HG03558 (cell line): ENCODE results near the gene SIGLEC15.
"Not testable (repeated sequence)": the region's sequence is repeated elsewhere in the genome, so short reads cannot be mapped to it uniquely, and the experiment has no call there.

Source experiments
- ATAC-seq: cut with Tn5 transposase; IDR thresholded peaks from one replicate; pipeline ENCODE4 v1.9.1; 2021; ENCODE audit warnings: moderate number of reproducible peaks; ENCODE audit not compliant: unreplicated experiment; ENCODE audit errors: extremely low read depth

The SIGLEC15 gene

DNA sequence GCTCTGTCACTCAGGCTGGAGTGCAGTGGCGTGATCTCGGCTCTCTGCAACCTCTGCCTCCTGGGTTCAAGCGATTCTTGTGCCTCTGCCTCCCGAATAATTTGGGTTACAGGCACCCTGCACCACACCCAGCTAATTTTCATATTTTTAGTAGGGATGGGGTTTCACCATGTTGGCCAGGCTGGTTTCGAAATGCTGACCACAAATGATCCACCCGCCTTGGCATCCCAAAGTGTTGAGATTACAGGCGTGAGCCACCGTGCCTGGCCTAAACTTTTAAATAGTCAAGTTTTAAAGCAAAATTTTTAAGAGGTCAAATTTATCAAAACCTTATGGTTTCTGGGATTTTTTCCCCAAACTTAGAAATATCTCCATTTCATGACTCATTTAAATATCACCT, 6.7 kb upstream of the SIGLEC15 start:
- ATAC-seq = not testable (repeated sequence)

GRCh38 chr18:45820106-45820745, 5.2 kb upstream of the SIGLEC15 start:
- no peak for ATAC-seq

DNA sequence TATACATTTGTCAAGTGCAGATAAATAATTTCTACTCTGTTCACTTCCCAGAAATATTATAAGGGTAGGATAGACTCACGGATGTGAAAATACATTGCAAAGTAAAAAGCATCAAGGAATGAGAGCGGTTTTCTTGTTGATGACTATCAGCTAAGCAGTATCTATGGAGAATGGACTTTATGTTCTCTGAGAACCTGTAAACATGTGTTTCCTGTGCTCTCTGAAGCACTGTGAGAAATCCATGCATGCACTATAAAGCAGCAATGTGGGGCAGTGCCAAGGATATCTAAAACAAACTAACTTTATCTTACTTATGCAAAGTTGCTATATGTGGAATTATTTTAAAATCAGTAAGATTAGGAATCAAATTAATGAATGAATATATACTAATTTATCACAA, 4.4 kb upstream of the SIGLEC15 start:
- ATAC-seq = no peak

DNA sequence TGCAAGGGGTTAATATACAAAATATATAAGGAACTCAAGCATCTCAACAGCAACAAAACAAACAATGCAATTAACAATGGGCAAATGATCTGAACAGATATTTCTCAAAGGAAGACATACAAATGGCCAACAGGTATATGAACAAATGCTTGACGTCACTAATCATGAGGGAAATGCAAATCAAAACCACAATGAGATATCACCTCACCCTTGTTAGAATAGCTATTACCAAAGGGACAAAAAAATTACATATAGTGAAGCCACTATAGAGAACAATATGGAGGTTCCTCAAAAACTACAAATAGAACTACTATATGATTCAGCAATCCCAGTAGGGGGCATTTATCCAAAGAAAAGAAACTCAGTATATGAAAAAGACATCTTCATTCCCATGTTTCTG, 3.8 kb upstream of the SIGLEC15 start:
- ATAC-seq = no peak

GRCh38 chr18:45826084-45826483, 609 bp downstream of the SIGLEC15 start:
- ATAC-seq = no peak

GRCh38 chr18:45826716-45827115, 1.2 kb downstream of the SIGLEC15 start:
- ATAC-seq = not testable (repeated sequence)

- no peak for ATAC-seq
Observed at GRCh38 chr18:45828917-45829811, 3.7 kb downstream of the SIGLEC15 start.

- no peak for ATAC-seq
Observed at GRCh38 chr18:45829855-45830254, 4.4 kb downstream of the SIGLEC15 start.

DNA sequence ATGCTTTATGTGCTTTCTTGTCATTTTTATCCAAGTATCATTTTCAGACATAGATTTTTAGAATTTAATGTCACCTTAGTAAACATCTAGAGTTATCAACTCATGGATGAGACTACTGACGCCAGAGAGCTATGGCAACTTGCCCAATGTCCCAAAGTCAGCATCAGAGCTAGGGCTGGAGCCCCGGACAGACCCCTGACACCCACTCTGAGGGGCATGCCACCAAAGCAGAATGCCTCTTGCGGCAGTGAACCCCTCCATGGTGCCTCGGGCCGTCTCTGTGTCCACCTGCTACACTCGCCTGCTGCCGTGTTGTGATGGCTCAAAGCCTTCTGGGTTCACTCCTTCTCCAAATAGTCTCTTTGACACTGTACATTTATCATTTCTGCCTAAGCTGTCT, 5.4 kb downstream of the SIGLEC15 start:
- ATAC-seq = no peak

- ATAC-seq = no peak
Observed at GRCh38 chr18:45833846-45834245, 8.4 kb downstream of the SIGLEC15 start.

- no peak for ATAC-seq
Observed at GRCh38 chr18:45834306-45834705, 8.8 kb downstream of the SIGLEC15 start.

GRCh38 chr18:45835057-45835636, 9.7 kb downstream of the SIGLEC15 start:
- ATAC-seq = no peak

GRCh38 chr18:45836242-45837205, 11.0 kb downstream of the SIGLEC15 start:
- ATAC-seq = no peak

- ATAC-seq = no peak
Observed at GRCh38 chr18:45837283-45838070, 12.0 kb downstream of the SIGLEC15 start.

DNA sequence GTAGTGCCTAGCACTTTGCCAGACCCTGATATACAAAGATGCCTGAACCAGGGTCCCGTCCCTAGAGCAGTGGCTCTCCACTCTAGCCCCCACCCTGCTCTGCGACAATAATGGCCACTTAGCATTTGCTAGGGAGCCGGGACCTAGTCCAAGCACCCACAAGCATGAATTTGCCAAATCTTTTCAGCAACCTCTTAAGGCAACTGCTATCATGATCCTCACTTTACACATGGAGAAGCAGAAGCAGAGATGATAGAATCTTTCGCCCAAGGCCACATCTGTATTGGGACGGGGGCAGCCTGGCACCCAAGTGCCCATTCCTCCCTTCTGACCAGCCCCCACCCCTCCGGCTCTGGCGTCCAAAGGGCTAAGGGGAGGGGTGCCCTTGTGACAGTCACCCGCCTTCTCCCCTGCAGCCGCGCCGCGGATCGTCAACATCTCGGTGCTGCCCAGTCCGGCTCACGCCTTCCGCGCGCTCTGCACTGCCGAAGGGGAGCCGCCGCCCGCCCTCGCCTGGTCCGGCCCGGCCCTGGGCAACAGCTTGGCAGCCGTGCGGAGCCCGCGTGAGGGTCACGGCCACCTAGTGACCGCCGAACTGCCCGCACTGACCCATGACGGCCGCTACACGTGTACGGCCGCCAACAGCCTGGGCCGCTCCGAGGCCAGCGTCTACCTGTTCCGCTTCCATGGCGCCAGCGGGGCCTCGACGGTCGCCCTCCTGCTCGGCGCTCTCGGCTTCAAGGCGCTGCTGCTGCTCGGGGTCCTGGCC, 13.0 kb downstream of the SIGLEC15 start:
- ATAC-seq = no peak

GRCh38 chr18:45839414-45840395, 14.2 kb downstream of the SIGLEC15 start:
- ATAC-seq = no peak

GRCh38 chr18:45841060-45841764, 15.7 kb downstream of the SIGLEC15 start:
- ATAC-seq = no peak
